Activated CD8-positive, alpha-beta memory T cell treated with anti-CD3 and anti-CD28 coated beads for 4 hours (primary cell): ENCODE data around the gene RNU5B-1.
"Not testable (repeated sequence)": the region's sequence is repeated elsewhere in the genome, so short reads cannot be mapped to it uniquely, and the experiment has no call there.

Source experiments
- DNase-seq, 2 donors: peaks; one replicate each; pipeline ENCODE4 v3.0.0-alpha.2; 2020; ENCODE audit warnings: low read depth in 2 of 2

The RNU5B-1 gene

DNA sequence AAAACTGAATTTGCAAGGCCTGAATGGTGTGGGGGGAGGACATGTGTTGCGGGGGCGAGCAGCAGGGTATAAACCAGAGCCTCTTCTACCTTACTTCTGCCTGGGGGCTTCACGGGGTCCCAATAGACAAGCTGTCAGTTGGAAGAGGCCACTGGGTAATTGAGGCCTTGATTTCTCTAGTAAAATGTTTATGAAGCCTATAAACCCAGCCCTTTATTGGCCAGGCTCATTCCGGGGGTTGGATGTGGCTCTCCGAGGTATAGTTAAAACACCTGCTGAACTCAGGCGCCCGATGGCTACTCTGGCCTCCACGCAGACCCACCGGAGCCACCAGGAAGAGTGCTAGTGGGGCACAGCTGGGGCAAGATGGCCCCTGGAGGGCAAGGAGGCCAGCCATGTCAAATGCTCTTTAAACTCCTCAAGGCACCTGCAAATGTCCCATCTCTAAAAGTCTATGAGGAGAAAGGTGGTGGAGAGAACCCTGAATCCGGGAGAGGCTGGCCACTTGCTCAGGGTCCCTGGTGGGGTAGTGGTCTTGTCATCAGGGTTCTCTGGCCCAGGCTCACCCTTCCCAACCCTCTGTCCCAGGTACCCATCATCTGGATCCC lies 39.0 kb downstream of the RNU5B-1 start:
- DNase-seq, result no peak

DNA sequence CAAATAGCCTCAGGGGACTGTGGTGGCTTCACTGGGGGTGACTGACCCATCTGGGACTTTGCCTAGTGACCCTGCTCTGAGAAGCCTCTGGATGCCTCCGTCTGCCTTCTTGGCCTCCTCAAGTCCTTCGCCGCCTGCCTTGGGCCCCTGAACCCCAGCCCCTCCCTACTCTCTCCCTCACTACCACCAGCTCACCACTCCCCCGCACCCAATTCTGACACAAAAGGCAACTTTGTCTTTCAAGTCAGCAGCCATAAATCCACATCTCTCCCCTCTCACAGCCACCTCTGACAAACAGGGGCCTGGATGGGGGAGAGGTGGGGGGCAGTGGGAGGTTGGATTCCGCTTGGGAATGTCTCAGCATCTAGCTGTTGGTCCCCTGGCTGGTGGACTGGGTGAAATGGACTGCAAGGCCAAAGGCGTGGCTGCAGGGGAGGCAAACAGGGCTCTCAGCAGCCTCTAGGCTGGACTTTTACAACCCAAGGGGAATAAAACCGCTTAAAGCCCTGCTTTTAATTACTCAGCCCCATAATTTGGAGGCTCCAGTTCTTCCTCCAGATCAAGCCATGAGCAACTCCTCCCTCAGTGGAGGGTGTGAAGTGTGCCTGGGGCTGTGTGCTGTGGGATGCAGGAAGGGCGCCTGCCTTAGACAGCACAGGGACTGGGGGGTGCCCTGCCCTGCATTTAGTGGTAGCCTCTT lies 39.9 kb downstream of the RNU5B-1 start:
- DNase-seq, result no peak

DNA sequence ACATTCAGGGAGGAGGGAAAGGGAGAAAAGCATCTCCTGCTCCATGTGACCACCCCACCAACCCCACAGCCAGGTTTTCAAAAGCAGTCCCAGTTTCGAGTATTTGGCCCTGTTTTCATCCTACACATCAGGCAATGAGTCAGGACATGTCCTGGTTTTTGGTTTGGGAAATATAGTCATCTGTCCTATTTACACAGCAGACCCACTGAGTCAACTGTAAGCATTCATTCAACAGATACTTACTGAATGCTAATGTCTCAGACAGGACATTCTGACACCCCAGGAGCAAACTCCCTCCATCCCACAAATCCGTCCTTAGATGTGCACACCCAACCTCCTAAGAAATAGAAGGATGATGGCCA lies 40.4 kb downstream of the RNU5B-1 start:
- DNase-seq, result no peak

DNA sequence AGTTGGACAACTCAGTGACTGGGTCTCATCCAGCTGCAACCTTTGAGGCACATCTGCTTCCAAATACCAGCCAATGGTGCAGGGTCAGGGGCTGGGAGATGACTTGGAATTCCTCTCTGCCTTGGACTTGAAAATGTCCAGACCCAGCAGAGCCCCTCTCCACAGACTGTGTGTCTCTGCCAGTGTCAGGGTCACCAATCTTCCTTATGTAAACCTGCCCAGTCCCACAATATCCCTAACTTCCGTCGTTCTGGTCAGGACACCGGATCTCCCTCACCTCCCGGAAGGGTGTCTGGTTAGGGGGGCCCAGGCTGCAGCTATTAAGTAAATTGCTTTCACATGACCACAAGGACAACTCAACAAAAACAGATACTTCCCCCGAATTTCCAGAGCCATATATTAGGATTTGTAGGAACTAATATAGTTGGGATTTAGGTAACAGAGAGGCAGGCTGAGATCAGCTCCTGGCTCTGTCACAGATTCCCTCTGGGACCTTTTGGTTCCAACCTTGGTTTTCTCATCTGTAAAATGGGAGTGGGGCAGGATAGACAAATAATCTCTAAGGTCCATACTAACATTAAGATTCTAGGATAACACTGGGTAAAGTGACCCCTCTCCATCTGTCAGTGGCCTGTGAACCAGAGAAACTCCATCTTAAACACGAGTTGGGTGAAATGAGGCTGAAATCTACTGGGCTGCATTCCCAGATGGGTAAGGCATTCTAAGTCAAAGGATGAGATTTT lies 42.5 kb downstream of the RNU5B-1 start:
- DNase-seq, result no peak

DNA sequence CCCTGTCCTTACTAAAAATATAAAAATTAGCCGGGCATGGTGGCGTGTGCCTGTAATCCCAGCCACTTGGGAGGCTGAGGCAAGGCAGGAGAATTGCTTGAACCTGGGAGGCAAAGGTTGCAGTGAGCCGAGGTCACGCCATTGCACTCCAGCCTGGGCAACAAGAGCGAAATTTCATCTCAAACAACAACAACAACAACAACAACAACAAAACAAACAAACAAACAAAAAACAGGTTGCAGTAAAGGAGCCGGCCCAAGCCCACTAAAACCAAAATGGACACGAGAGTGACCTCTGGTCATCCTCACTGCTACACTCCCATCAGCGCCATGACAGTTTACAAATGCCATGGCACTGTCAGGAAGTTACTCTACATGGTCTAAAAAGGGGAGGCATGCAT lies 43.3 kb downstream of the RNU5B-1 start:
- not testable (repeated sequence) for DNase-seq

DNA sequence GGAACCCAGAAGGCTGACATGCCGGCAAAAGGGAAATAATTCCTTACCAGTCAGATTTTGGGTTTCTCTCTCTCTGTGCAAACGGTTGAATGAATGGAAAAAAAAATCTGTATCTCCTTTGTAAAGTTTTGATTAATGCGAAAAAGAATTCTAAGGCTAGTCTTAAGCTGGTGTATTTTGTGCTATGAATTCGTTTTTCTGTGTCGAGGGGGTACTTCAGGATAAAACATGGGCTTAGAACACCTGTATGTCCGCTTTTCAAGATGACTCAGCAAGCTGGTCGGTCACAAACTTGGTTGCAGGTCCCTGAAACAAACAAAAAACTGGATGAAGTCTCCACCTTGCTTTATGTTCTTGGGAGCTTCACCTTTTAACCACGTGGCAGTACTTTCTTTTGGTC lies 44.9 kb downstream of the RNU5B-1 start:
- no peak for DNase-seq

DNA sequence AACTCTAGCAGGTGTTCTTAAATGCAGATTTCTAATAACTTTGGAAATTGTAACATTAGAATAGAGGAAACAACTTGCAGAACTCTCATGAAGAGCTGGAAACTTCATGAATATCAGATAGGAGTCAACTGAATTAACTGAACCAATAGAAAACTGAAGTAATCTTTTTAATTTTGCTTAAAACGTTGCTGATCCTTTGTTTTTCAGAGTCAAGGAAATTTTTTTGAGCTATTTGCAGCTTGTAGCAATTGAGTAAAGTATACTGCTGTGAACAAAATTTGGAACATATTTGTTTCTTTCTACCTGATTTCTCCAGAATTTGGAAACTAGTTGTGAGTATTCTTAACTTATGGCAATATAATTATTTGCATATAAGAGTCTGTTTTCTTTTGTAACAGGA lies 47.5 kb downstream of the RNU5B-1 start:
- not testable (repeated sequence) for DNase-seq
